HG03108 (cell line): Measurements from ENCODE around the gene ITGA1.
"Not testable (repeated sequence)": the region's sequence is repeated elsewhere in the genome, so short reads cannot be mapped to it uniquely, and the experiment has no call there.

Experiments
- ATAC-seq: cut with Tn5 transposase; IDR thresholded peaks from one replicate; pipeline ENCODE4 v1.9.1; 2021; ENCODE audit warnings: moderate library complexity; ENCODE audit not compliant: unreplicated experiment

Gene ITGA1

DNA sequence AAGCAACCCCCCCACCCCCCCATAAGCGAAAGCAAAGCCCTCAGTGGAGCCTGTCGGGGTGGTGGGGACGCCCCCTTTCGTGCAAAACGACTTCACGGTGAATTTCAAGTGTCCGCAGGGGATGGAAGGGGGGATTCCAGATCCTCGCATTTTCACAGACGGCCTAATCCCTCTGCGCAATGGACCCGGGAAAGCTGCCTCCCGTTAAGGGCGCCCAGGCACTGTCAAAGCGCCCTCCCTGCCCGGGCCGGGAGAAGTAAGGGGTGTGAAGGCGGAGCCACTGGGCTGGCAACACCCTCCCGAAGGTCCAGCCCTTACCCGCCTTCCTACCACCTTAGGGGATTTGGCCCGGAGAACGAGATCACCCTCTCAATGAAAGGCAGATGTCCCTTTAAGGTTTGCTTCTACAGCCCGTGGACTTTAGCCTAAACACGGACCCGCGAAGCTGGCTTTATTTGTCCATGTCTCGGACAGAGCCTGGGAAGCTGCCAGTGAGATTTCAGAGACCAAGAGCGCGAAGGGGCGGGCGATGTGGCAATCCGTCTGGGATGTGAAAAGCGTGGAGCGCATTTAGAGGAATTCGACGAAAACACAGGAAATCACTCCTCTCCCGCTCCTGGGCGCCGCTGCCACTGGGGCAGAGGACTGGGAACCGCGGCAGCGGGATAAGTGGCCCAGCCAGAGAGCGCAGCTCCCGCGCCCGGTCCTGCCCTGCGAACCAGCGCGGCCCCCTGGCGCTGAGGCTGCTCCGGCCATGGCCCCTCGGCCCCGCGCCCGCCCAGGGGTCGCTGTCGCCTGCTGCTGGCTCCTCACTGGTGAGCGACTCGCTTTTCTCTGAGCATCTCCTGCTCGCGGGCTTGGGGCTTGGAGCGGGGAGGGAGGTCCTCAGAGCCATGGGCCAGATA is at the start of gene ITGA1, which contains the start of gene PELO:
Gene ITGA1, plus strand, starts transcription at position 317 of the 905 bp plus-strand sequence. Its CDS starts 438 bp downstream, at position 755.
Gene PELO, plus strand, starts transcription at position 317 of the 905 bp plus-strand sequence. CDS start 12,479 bp downstream, outside the sequence.
- peak; percentile 74 for ATAC-seq

GRCh38 chr5:52738095-52738506 is 49.6 kb upstream of the ITGA1 start:
- ATAC-seq, result no peak

DNA sequence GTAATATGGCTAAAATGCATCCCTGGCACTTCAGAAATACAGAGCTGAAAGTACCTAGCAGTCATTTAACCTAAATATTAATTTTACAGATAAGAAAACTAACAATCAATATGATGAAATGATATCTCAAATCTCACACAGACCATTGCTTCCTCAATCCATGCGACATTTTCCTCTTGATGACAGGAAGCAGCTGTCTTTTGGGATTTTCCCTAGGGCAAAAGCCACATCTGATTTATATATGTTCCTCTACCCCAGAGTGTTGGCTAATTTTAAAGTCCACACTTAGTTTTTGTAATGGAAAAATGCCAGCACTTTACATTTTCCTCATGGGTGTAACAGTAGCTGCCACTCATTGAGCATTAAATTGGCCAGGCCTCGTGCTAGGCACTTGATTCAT is 47.7 kb upstream of the ITGA1 start:
- ATAC-seq, result no peak

- no peak for ATAC-seq
Observed at GRCh38 chr5:52743012-52743411, 44.7 kb upstream of the ITGA1 start.

DNA sequence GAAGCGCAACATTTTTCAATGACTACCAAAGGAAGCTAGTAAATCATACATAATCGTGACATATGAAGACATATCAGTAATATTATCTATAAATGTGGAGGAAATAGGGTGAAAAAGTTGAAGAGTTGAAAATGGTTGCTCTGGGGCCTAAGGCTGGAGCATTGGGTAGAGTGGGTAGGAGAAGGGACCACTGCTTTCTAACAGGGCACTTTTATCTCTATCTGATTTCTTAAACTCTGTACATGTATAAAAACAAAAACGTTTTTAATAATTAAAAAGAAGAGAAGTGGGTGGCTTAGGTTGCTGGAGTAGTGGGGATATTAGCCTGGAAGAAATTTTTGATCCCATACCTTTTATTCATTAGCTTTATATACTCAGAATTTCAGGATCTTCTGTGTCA is 44.2 kb upstream of the ITGA1 start:
- ATAC-seq, result no peak

DNA sequence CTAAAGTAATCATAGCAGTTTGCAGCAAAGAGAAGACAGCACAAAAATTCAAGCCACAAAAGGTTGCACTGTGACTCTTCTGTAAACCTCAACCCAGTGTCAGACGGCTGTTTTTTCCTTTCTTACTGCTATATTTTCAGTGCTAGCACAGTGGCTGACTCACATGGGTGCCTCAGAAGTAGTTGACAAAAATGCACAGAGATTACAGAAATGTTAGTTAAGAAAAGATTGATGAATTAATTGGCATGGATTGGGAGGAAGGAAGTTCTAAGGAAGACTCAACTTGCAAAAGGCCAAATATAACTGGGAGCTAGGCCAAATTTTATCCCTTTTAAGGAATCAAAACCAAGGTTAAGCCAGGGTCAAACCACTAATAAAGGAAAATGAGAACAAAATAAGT is 43.7 kb upstream of the ITGA1 start:
- ATAC-seq, result peak; percentile 68

DNA sequence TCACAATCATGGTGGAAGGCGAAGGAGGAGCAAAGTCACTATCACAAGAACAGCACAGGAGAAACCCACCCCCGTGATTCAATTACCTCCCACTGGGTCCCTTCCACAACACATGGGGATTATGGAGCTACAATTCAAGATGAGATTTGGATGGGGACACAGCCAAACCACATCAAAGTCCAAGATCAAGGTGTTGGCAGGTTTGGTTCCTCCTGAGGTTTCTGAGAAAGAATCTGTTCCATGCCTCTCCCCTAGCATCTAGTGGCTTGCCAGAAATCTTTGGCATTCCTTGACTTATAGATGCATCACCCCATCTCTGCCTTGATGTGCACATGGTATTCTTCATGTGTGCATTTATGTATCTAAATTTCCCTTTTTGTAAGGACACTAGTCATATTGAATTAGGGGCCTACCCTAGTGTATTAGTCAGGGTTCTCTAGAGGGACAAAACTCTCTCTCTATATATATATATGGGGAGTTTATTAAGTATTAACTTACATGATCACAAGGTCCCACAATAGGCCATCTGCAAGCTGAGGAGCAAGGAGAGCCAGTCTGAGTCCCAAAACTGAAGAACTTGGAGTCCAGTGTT is 42.8 kb upstream of the ITGA1 start:
- ATAC-seq, result not testable (repeated sequence)

GRCh38 chr5:52746539-52746938 is 41.2 kb upstream of the ITGA1 start:
- ATAC-seq, result no peak

- ATAC-seq, result no peak
Observed at GRCh38 chr5:52748590-52748989, 39.1 kb upstream of the ITGA1 start.

GRCh38 chr5:52749666-52750065 is 38.0 kb upstream of the ITGA1 start:
- ATAC-seq, result no peak

DNA sequence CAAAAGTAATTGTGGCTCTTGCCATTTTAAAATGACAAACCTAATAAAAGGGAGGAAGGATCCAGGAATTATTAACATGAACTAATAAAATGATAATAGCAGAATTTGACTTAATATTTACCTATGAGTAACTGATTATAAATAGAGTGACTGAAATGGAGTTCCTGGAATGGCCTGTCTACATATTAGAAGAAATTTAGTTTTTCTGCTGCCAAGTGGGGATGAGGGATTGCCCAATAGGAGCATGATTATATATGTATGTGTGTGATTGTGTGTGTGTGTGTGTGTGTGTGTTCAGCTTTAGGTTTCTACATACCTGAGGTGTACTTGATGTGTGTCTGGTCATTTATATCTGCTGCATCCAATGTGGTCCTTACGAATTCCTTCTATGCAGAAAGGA is 36.6 kb upstream of the ITGA1 start:
- no peak for ATAC-seq

GRCh38 chr5:52754051-52754450 is 33.7 kb upstream of the ITGA1 start:
- no peak for ATAC-seq

- no peak for ATAC-seq
Observed at GRCh38 chr5:52757527-52757926, 30.2 kb upstream of the ITGA1 start.

DNA sequence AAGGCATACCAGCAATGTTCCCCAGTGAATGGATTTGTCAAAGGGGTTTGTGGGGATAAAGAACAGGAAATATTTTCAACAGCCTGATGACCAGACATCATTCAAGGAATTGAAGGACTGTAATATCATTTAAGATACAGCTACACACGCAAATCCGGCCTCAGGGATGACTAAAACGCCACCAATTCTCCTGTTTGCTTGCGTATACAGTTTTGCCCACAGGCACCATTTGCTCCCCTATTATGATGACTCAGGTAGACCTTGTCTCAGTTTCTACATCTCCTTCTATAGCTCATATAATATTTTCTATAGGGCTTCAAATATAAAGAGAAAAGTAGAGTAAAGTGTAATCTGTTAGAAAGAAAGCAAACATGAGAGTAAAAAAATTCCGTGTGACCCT is 29.7 kb upstream of the ITGA1 start:
- ATAC-seq, result no peak

- ATAC-seq, result no peak
Observed at GRCh38 chr5:52759331-52759730, 28.4 kb upstream of the ITGA1 start.

- ATAC-seq, result no peak
Observed at GRCh38 chr5:52760695-52761366, 26.9 kb upstream of the ITGA1 start.

DNA sequence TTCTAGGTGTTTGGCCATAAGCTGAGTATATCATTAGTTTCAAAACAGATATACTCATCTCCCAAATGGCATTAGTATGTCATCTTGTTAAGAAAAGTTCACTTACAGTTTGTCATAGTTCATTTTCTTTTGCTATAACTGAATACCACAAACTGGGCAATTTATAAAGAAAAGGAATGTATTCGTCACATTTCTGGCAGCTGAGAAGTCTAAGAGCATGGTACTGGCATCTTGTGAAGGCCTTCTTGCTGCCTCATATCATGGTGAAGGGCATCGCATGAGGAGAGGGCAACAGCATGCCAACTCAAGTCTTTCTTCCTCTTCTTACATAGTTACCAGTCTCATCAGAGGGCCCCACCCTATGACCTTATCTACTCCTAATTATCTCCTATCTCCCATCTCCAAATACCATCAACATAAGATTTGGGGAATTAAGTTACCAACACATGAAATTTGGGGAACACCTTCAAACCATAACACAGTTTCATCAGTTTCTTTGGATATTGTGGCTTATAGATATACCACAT is 20.4 kb upstream of the ITGA1 start:
- no peak for ATAC-seq

- ATAC-seq, result no peak
Observed at GRCh38 chr5:52767766-52768480, 19.8 kb upstream of the ITGA1 start.

GRCh38 chr5:52769061-52769460 is 18.7 kb upstream of the ITGA1 start:
- no peak for ATAC-seq

GRCh38 chr5:52770287-52770939 is 17.3 kb upstream of the ITGA1 start:
- ATAC-seq, result no peak
